Neural progenitor cell (in vitro differentiated cells): Measurements from ENCODE around the gene CHST15.

Experiments used
- EZH2 ChIP-seq: fragments of 200-600 bp; sonication (generic); IDR thresholded peaks from 2 replicates; pipeline ENCODE4 v1.6.1; 2017; ENCODE audit warnings: antibody characterized with exemption, mild to moderate bottlenecking, moderate library complexity
- EZH2phosphoT487 ChIP-seq: fragments of 200-600 bp; sonication (generic); IDR thresholded peaks from 2 replicates; pipeline ENCODE4 v1.6.1; 2017; ENCODE audit warnings: antibody characterized with exemption
- TF ChIP-seq, protein P1 (sequence below): fragments of 200-600 bp; sonication (generic); IDR thresholded peaks from 2 replicates; pipeline ENCODE4 v1.5.1; 2017; ENCODE audit warnings: antibody characterized with exemption, mild to moderate bottlenecking

DNA sequence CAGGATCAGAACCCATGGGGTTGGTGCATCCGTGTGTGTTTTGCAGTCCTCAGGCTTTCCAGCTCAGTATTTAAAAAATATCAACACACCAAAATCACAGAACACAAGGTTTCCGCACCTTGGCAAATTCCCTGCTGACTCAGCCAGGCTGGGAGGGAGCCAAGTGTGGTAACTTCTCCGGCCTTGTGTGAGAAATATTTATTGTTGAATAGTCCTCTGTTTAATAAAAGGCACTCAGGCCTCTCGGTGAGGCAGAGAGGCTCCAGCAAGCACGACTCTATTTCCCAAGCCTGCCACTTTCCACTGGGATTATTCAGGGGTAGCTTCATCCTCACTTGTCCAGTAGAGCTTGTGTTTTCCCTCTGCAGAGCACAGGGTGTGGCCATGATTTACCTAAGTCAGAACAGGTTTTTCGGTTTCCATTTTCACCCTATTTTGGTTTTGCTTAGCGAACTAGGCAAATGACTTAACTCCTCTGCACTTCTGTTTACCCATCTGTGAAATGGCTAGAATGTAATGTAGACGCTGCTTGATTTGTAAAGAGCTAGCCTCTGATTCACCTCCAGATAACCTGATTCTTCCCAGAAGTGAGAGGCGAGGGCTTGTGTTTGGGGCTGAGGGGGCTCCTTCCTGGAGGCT is 13.0 kb upstream of the CHST15 start:
- TF ChIP-seq EZH2 (no peak), EZH2phosphoT487 (no peak)
- TF ChIP-seq, protein P1, sequence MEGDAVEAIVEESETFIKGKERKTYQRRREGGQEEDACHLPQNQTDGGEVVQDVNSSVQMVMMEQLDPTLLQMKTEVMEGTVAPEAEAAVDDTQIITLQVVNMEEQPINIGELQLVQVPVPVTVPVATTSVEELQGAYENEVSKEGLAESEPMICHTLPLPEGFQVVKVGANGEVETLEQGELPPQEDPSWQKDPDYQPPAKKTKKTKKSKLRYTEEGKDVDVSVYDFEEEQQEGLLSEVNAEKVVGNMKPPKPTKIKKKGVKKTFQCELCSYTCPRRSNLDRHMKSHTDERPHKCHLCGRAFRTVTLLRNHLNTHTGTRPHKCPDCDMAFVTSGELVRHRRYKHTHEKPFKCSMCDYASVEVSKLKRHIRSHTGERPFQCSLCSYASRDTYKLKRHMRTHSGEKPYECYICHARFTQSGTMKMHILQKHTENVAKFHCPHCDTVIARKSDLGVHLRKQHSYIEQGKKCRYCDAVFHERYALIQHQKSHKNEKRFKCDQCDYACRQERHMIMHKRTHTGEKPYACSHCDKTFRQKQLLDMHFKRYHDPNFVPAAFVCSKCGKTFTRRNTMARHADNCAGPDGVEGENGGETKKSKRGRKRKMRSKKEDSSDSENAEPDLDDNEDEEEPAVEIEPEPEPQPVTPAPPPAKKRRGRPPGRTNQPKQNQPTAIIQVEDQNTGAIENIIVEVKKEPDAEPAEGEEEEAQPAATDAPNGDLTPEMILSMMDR = no peak
